HG02571 (cell line): ENCODE data around the gene ANAPC16.
"Not testable (repeated sequence)": the region's sequence is repeated elsewhere in the genome, so short reads cannot be mapped to it uniquely, and the experiment has no call there.

ENCODE experiments used
- ATAC-seq: cut with Tn5 transposase; IDR thresholded peaks from one replicate; pipeline ENCODE4 v1.9.1; 2021; ENCODE audit warnings: mild to moderate bottlenecking, moderate library complexity; ENCODE audit not compliant: unreplicated experiment

The ANAPC16 gene

DNA sequence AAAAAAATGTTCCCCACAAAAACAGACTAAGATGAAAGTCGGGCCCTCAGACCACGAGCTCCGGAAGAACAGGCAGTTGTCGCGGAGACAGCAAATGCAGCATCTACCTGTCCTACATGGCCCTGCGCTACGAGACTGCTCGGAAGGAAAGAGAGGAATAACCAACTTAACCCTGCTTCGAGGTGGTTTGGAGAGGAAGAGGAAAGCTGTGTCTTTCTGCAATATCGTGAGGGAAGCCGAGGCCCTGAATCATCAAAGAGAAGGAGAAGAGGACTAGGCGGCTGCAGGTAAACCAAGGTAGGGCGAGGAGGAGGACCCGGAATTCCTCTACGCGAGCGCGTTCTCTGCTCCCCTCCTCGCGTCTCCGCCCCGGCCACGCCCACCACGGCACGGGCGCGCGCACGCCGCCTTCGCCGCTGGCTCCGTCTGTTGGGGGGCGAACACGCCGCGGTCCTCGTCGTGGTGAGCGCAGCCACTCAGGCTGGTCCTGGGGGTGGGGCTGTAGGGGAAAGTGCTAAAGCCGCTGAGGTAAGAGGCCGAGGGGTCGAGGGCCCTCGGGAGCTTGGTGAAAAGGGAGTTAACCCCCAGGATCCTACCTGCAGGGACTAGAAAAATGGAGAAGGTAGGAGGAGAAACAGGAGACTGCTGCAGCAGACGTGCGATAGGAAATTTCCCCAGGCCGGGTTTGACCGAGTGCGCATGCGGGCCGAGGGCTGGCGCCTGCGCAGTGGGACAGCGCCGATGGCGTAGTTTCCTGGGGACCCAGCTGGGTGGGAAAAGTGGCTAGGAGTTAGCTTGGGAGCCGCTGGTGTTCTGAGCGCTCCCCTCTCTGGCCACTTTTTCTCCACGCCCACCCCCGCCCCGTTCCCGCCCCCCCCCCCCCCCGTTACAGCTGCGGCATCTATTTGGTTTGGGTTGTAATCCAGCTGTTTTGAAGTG is at the start of gene ANAPC16, which contains the start of gene ASCC1:
ANAPC16 (plus strand) TSS at position 402 of the 939 bp plus-strand sequence. CDS start 7,903 bp downstream, outside the sequence.
ASCC1 (minus strand) TSS at position 666 of the 939 bp plus-strand sequence. CDS start 2,978 bp downstream, outside the sequence.
- peak; percentile 73 for ATAC-seq

GRCh38 chr10:72167118-72167517 is 48.7 kb upstream of the ANAPC16 start:
- ATAC-seq, result no peak

DNA sequence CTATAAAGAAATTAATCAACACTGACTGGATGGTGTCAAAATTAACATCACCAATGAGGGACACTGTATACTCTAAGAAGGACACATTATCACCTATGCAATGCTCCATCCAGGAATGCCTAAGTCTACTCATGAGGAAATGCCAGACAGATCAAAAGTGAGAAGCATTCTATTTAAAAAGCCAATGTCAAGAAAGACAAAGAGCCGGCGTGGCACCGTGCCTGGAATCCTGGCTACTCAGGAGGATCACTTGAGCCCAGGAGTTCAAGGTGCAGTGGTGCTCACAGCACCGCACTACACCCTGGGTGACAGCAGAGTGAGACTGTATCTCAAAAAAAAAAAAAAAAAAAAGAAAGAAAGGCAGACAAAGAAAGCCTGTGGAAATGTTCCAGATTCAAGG is 45.5 kb upstream of the ANAPC16 start:
- ATAC-seq, result no peak

DNA sequence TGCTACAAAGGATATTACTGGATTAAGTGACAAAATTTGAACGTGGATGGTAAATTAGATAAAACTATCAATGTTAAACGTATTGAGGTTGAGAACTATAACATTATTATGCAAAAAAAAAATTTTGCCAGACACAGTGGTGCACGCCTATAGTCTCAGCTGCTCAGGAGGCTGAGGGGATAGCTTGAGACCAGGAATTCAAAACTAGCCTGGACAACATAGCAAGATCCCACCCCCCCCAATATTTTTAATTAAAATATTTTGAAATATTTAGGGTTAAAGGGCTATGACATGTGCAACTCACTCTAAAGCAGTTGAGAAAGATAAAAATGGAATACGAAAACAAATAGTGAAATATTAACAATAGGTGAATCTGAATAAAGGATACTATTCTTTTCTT is 45.1 kb upstream of the ANAPC16 start:
- ATAC-seq, result no peak

GRCh38 chr10:72171175-72171630 is 44.6 kb upstream of the ANAPC16 start:
- no peak for ATAC-seq

DNA sequence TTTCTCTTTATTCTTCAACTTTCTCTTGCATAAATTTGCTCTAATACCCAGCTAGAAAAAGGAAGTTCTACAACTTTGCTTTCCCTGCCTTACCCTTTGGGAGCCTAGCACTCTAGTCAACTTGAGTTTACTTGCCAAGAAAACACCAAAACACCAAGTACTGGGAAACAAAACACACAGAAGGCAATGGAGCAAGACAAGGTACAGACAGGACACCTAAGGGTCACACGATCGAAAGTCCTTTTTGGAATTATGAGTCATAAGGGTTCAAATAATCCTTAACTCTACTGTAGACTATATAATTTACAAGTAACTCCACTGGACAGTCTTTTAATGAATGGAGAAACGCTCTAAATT is 42.6 kb upstream of the ANAPC16 start:
- ATAC-seq, result no peak

GRCh38 chr10:72173619-72174296 is 42.1 kb upstream of the ANAPC16 start:
- ATAC-seq, result no peak

GRCh38 chr10:72174297-72174662 is 41.5 kb upstream of the ANAPC16 start:
- no peak for ATAC-seq

GRCh38 chr10:72175149-72175548 is 40.7 kb upstream of the ANAPC16 start:
- no peak for ATAC-seq

DNA sequence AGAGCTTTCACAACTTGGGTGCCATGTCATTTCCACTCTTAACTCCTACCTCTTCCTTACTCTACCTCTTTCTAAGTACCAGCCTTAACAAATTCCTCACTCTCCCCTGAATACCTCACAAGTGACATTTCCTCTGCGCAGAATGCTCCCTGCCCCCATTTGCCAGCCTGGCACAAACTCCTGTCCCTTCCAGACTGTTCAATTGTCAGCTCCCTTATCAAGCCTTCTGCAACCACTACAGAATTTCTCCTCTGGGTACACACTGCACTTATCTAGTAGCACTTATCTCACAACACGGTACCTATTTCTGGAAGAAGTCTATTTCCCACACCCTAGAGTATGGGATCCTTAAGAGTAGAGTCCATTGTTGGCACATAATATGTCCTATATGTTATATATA is 39.1 kb upstream of the ANAPC16 start:
- no peak for ATAC-seq

DNA sequence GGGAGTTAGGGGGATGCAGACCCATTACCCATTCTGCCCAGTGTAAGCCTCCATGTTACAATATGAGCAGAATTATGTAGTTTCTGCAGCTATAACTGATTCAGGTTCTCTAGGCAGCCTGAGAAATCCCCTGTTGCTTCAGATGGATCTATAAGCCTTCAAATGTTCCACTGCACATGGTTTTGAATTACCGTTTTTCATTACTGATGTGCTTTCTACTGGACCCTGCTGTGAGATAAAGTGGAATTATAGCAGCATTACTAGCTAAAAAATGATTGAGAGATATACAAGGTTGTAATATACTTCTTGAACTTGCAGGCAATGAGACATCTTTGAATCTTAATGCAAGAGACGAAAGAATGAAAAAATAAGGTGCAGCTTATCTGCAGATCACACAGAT is 38.4 kb upstream of the ANAPC16 start:
- ATAC-seq, result no peak

DNA sequence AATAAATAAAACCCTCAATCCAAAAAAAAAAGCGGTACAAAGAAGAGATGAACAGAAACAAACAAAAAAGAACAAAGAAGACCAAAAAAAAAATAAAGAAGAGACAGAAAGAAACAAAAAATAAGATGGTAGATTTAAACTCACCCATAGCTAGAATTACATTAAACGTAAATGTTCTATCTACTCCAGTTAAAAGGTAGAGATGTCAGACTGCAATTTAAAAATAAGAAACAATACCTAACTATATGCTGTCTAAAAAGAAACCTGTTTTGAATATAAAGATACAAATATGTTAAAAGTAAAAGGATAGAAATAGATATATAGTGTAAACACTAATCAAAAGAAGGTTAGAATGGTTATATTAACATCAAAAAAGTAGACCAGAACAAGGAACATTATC is 31.7 kb upstream of the ANAPC16 start:
- no peak for ATAC-seq

DNA sequence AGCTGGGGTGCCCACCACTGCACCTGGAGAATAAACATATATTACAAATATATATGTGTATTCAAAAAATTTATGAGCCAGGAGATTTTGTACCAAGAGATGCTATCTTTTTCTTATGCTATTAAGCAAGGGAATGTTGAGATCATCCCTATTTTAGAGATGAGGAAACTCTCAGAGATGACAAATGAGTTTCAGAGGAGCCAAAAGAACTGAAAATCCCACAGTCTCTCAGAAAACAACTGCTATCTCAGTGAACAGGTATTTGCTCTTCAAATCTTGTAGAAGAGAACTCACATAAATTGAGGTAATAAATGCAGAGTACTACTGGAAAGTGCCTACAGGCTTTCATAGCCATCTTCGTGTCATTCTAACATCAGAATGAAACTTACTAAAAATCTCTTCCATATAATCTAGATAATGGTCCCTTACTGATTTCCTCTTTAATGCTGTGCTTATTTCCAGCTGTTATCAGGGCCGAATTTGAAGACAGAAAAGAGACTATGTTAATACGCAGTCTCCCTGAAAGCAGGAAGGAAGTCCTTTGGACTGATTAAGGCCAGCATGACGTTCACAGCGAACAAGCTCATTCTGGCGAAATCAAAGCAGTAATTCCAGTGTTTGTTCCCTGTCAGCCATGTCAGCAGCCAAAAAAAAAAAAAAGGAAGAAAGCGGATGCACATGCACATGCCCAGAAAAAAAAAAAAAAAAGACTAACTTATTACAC is 29.4 kb upstream of the ANAPC16 start:
- no peak for ATAC-seq

DNA sequence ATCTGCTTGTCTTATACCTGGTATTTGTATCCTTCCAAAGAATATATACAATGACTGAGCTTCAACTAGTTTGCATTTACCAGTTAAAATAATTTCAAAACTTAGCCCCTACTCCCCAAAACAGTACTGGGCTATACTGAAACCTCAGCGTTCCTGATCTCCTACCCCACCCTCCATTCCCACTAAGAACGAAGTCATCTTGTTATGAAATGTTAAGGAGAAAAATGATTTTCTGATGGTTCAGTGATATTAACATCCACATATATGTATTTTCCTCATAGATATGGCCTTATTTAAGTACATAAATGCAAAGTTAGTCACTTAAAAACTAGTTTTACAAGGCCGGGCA is 28.9 kb upstream of the ANAPC16 start:
- no peak for ATAC-seq

DNA sequence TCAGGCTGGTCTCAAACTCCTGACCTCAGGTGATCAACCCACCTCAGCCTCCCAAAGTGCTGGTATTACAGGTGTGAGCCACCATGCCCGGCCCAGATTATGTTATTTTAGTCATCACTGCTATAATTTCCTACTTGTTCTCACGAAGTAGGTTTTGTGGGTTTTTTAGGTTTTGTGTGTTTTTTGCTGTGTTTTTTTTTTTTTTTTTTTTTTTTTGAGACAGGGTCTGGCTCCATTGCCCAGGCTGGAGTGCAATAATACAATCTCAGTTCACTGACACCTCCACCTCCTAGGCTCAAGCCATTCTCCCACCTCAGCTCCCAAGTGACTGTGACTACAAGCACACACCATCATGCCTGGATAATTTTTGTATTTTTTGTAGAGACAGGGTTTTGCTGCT is 20.9 kb upstream of the ANAPC16 start:
- no peak for ATAC-seq

- ATAC-seq, result no peak
Observed at GRCh38 chr10:72200883-72201282, 14.9 kb upstream of the ANAPC16 start.

GRCh38 chr10:72201293-72201692 is 14.5 kb upstream of the ANAPC16 start:
- ATAC-seq, result no peak

GRCh38 chr10:72204296-72204695 is 11.5 kb upstream of the ANAPC16 start:
- no peak for ATAC-seq

DNA sequence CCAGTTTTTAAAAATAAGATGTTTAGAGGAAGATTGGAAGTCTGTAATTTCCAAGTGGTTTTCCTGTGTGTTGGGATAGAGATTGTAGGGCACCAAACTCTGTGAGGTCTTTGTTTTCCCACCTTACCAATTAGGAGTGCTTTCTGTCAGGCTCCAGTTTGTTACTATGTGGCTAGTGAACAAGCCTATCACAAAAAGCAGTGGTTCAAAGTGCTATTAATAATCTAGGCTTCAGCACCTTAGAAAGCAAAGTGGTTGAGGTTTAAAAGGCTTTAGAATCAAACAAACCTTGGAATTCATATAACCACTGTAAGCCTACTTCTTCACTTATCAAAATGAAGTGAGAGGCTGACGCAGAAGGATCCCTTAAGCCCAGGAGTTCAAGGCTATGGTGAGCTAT is 11.1 kb upstream of the ANAPC16 start:
- ATAC-seq, result no peak

DNA sequence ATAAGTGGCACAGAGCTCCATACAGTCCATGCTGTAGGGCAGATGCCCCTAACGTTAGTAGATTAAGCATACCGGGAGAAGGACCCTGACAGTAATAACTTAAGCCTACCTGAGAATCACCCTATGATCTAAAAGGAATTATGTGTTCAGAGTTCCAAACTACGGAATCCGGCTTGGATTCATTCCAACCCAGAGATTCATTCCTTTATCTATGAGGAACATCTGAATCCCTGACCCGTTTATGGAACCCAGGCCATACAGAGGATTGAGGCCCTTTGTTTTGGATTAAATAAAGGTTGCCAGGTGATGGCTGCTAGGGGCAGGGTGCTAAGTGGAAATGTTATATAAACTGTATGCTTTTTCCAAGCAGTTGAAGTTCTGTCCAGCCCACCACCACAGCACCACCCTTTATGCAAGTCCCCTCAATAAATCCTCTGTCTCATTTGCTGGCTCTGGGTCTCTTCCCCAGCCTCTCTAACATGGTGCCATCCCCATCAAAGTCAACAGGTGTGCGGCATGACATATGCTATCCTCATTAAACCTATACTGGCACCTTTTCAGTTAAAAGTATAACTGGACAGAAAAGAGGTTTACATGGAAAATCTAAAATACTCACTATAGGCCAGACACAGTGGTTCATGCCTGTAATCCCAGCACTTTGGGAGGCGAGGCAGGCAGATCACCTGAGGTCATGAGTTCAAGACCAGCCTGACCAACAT is 9.1 kb upstream of the ANAPC16 start:
- no peak for ATAC-seq

DNA sequence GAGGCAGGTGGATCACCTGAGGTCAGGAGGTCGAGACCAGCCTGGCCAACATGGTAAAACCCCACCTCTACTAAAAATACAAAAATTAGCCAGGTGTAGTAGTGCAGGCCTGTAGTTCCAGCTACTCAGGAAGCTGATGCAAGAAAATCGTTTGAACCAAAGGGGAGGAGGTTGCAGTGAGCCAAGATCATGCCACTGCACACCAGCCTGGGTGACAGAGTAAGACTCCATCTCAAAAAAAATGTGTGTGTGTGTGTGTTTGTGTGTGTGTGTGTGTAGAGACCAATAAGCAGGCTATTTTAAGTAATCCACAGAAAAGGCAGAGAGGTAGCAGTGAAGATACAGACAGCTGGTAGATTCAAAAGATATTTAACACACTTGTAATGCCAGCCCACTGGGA is 7.3 kb upstream of the ANAPC16 start:
- ATAC-seq, result not testable (repeated sequence)
